Neural crest cell (in vitro differentiated cells): ENCODE data around the gene DPP3. TPM values are rescaled to one million over a fixed set of nuclear protein-coding genes. Genes with fewer than 3 reads are reported as not detected.

Source experiments
- DNase-seq: peaks from one replicate; pipeline ENCODE4 v3.0.0; 2021; ENCODE audit warnings: low read depth, mixed read lengths, low spot score
- H3K27ac Mint-ChIP-seq: one replicate; pipeline ENCODE4 v1.8.0; 2021; ENCODE audit warnings: mild to moderate bottlenecking, mixed read lengths; ENCODE audit not compliant: unreplicated experiment
- H3K27me3 Mint-ChIP-seq: 2 replicates; pipeline ENCODE4 v1.8.0; 2021; ENCODE audit warnings: low read depth, mild to moderate bottlenecking, mixed read lengths
- H3K36me3 Mint-ChIP-seq: 2 replicates; pipeline ENCODE4 v1.8.0; 2021; ENCODE audit warnings: low read depth, mild to moderate bottlenecking, mixed read lengths
- H3K4me1 Mint-ChIP-seq: 2 replicates; pipeline ENCODE4 v1.8.0; 2021; ENCODE audit warnings: mixed read lengths
- H3K4me3 Mint-ChIP-seq: one replicate; pipeline ENCODE4 v1.8.0; 2021; ENCODE audit warnings: mild to moderate bottlenecking, mixed read lengths
- H3K9me3 Mint-ChIP-seq: 2 replicates; pipeline ENCODE4 v1.8.0; 2021; ENCODE audit warnings: mixed read lengths
- total RNA-seq: library from RNA; stranded (reverse); gene quantifications from 2 replicates; pipeline ENCODE4 v1.2.1, GENCODE V29; 2021
- TF ChIP-seq, protein P1 (sequence below): fragments of 200-600 bp; sonication (generic); conservative IDR thresholded peaks from 2 replicates; pipeline ENCODE4 v1.5.0; 2021; ENCODE audit warnings: antibody characterized with exemption, mild to moderate bottlenecking

Gene DPP3
- total RNA-seq, 1 donor from 2014 or later = 68.9 TPM

DNA sequence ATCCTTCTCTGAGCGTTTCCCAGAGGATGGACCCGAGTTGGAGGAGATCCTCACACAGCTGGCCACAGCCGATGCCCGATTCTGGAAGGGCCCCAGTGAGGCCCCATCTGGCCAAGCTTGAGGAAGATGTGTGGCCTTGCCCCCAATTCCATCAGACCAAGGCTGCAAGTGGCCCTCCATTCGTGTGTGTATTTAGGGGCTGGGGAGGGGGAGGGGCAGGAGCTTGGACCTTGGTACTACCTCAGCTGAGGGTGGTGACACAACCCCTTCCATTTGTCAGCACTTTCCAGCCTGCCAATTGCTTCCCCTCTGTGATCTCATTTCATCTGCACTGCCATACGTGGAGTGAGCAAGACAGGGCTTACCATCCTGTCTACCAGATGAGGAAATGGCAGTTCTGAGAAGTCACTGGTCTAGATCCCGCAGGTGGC lies 28.9 kb downstream of the DPP3 start:
- H3K27me3 Mint-ChIP-seq = no peaks in the 10 kb centered on the region
- H3K27ac Mint-ChIP-seq = no peak overlapping the region
- TF ChIP-seq, protein P1, sequence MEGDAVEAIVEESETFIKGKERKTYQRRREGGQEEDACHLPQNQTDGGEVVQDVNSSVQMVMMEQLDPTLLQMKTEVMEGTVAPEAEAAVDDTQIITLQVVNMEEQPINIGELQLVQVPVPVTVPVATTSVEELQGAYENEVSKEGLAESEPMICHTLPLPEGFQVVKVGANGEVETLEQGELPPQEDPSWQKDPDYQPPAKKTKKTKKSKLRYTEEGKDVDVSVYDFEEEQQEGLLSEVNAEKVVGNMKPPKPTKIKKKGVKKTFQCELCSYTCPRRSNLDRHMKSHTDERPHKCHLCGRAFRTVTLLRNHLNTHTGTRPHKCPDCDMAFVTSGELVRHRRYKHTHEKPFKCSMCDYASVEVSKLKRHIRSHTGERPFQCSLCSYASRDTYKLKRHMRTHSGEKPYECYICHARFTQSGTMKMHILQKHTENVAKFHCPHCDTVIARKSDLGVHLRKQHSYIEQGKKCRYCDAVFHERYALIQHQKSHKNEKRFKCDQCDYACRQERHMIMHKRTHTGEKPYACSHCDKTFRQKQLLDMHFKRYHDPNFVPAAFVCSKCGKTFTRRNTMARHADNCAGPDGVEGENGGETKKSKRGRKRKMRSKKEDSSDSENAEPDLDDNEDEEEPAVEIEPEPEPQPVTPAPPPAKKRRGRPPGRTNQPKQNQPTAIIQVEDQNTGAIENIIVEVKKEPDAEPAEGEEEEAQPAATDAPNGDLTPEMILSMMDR = no peak
- H3K9me3 Mint-ChIP-seq = no peaks in the 10 kb centered on the region
- peak overlapping the region; percentile 27 for H3K4me3 Mint-ChIP-seq
- peaks cover 14% of the 10 kb centered on the region for H3K4me1 Mint-ChIP-seq
- no peak for DNase-seq
- peaks cover 3% of the 10 kb centered on the region for H3K36me3 Mint-ChIP-seq

DNA sequence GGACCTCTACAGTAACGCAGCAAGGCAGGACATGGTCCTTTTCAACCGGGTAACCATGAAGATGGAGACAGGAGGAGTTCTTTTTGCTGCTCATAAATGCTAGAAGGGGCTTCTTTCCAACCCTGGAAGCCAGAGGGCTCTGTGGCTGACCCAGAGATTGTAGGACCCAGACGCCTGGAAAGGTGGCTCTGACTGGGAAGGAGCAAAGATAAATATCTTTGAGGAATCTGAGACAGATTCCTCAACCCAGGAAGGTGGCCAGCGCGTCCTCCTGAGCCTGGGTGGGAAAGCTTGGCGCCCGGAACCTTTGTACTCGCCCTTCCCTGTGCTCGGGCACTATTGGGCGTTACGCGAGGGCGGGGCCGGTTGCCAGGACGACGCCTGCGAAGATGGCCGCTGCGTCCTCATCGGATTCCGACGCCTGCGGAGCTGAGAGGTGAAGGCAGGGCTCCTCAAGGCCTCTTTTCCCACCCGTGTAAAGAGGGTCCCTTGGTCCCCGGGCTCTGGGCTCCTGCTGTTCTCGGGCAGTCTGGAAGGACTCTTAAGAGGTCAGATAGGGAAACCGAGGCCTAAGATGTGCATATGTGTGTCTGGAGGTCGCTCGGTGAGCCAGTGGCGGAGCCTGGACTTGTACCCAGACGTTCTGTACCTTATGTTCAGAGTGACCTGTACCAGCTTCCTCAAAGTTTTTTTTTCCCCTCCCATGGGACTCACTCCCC lies 30.2 kb downstream of the DPP3 start, which contains the start of gene BBS1:
BBS1 (plus strand) TSS at position 365 of the 719 bp plus-strand sequence; CDS start at position 390, 25 bp downstream.
- TF ChIP-seq, protein P1 = no peak
- peaks cover 14% of the 10 kb centered on the region for H3K4me1 Mint-ChIP-seq
- no peaks in the 10 kb centered on the region for H3K27me3 Mint-ChIP-seq

DNA sequence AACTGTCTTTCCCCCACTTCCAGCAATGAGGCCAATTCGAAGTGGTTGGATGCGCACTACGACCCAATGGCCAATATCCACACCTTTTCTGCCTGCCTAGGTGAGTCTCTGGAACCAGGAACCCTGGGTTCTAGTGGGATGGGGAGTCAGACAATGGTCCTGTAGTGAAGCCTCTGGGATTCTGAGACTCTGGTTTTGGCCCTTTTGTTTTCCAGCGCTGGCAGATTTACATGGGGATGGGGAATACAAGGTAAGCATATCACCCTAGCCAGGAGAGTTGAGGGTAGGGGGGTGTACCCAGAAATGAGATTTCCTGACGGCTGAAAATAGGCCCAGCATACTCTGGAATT lies 30.7 kb downstream of the DPP3 start:
- no peaks in the 10 kb centered on the region for H3K27me3 Mint-ChIP-seq
- no peak for DNase-seq
- peak overlapping the region; percentile 96 for H3K27ac Mint-ChIP-seq
- no peaks in the 10 kb centered on the region for H3K9me3 Mint-ChIP-seq
- peaks cover 3% of the 10 kb centered on the region for H3K36me3 Mint-ChIP-seq
- TF ChIP-seq, protein P1 = no peak
- H3K4me1 Mint-ChIP-seq = peaks cover 14% of the 10 kb centered on the region
- H3K4me3 Mint-ChIP-seq = peak overlapping the region; percentile 97

More for the DNA sequence above, 30.2 kb downstream of the DPP3 start, which contains the start of gene BBS1:
- H3K36me3 Mint-ChIP-seq = peaks cover 3% of the 10 kb centered on the region
- peak within 1 kb of the TSS; percentile 96 for H3K27ac Mint-ChIP-seq
- no peaks in the 10 kb centered on the region for H3K9me3 Mint-ChIP-seq
- DNase-seq = peak; percentile 84
- peak within 1 kb of the TSS; percentile 97 for H3K4me3 Mint-ChIP-seq

- no peak overlapping the region for H3K4me3 Mint-ChIP-seq
- TF ChIP-seq, protein P1 = no peak
Measured at GRCh38 chr11:66523611-66524010, 43.4 kb downstream of the DPP3 start.

DNA sequence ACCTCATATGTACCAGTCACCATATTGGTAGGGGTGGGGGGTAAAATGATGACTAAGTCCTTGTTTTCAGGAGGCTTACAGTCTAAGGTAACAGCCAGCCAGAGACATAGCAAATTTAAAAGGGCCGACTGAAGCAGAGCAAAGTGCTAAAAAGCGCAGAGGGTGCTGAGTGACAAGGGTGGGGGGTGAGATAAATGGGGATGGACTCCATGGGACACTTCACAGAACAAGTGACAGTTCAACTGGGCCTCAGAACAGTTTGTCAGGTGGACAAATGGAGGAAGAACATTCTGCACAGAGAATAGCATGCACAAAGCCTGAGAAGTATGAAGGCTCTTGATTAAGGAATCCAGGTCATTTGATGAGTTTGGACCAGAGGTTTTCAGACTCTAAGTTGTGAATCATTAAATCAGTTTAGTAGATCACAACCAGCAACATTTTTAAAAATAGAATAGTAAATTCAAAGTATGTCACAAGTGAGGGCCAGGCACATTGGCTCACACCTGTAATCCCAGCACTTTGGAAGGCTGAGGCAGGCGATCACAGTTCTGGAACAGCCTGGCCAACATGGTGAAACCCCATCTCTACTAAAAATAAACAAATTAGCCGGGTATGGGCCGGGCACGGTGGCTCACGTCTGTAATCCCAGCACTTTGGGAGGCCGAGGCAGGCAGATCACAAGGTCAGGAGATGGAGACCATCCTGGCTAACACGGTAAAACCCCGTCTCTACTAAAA lies 44.2 kb downstream of the DPP3 start:
- Mint-ChIP-seq H3K4me3 (no peak overlapping the region), H3K4me1 (no peaks in the 10 kb centered on the region), H3K9me3 (no peaks in the 10 kb centered on the region), H3K27ac (no peak overlapping the region), H3K36me3 (peaks cover 7% of the 10 kb centered on the region), H3K27me3 (no peaks in the 10 kb centered on the region)
- TF ChIP-seq, protein P1 = no peak
- no peak for DNase-seq

More at GRCh38 chr11:66523611-66524010, 43.4 kb downstream of the DPP3 start:
- Mint-ChIP-seq H3K36me3 (peaks cover 7% of the 10 kb centered on the region), H3K27ac (no peak overlapping the region), H3K27me3 (no peaks in the 10 kb centered on the region), H3K9me3 (no peaks in the 10 kb centered on the region), H3K4me1 (no peaks in the 10 kb centered on the region)
- DNase-seq = no peak
